Parathyroid adenoma (tissue), 2 donors: Measurements from ENCODE around the gene PBX1.
A peak's percentile ranks its signal among the peaks of the same experiment; 100 is the strongest.
"Not testable (repeated sequence)": the region's sequence is repeated elsewhere in the genome, so short reads cannot be mapped to it uniquely, and the experiment has no call there.

ENCODE experiments used
- H2AFZ ChIP-seq: fragments of 300-600 bp; sonication (generic); one replicate; pipeline ENCODE4 v1.7.0; 2017; ENCODE audit warnings: antibody characterized with exemption, mild to moderate bottlenecking
- H3K27ac ChIP-seq: fragments of 300-600 bp; sonication (generic); one replicate; pipeline ENCODE4 v1.7.0; 2017
- H3K27me3 ChIP-seq: fragments of 300-600 bp; sonication (generic); one replicate; pipeline ENCODE4 v1.7.0; 2017; ENCODE audit warnings: low read length; ENCODE audit not compliant: control insufficient read depth, insufficient read depth
- H3K36me3 ChIP-seq: fragments of 300-600 bp; sonication (generic); one replicate; pipeline ENCODE4 v1.7.0; 2017; ENCODE audit warnings: low read length; ENCODE audit not compliant: control insufficient read depth, insufficient read depth
- H3K4me1 ChIP-seq: fragments of 300-600 bp; sonication (generic); one replicate; pipeline ENCODE4 v1.7.0; 2017; ENCODE audit warnings: control low read depth
- H3K4me2 ChIP-seq: fragments of 300-600 bp; sonication (generic); one replicate; pipeline ENCODE4 v1.7.0; 2017; ENCODE audit warnings: low read length
- H3K4me3 ChIP-seq: fragments of 300-600 bp; sonication (generic); one replicate; pipeline ENCODE4 v1.7.0; 2017; ENCODE audit warnings: low read depth, low read length
- H3K79me2 ChIP-seq: fragments of 300-600 bp; sonication (generic); one replicate; pipeline ENCODE4 v1.7.0; 2017; ENCODE audit warnings: control low read depth
- H3K9ac ChIP-seq: fragments of 300-600 bp; sonication (generic); one replicate; pipeline ENCODE4 v1.7.0; 2017; ENCODE audit warnings: mild to moderate bottlenecking
- H3K9me3 ChIP-seq: fragments of 300-600 bp; sonication (generic); one replicate; pipeline ENCODE4 v1.7.0; 2017; ENCODE audit warnings: low read length; ENCODE audit not compliant: control insufficient read depth
- TF ChIP-seq, protein P1 (sequence below): fragments of 300-600 bp; sonication (generic); IDR thresholded peaks from one replicate; pipeline ENCODE4 v1.7.0; 2017; ENCODE audit warnings: antibody characterized with exemption, mild to moderate bottlenecking
- donor health status: primary hyperparathyroidism.

Gene PBX1

DNA sequence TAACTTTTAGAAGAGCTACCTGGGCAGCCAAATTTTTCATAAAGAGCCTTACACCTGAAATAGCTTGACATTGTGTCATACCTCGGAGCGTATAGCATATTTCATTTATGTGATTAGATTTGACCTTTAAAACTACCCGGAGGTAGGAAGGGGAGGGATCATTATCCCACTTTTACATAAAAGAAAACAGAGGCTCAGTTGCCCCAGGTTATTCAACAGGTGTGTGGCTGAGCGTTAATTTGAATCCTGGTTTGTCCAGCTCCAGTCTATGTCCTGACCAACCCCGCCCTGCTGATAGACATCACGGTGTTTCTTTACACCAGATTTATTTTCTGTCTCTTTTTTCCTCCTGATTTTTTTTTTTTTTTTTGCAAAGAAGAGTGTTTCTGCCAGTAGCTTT lies 39.7 kb downstream of the PBX1 start:
- Histone ChIP-seq H3K4me2 (peak overlapping the region; percentile 44), H3K79me2 (no peaks in the 10 kb centered on the region)

DNA sequence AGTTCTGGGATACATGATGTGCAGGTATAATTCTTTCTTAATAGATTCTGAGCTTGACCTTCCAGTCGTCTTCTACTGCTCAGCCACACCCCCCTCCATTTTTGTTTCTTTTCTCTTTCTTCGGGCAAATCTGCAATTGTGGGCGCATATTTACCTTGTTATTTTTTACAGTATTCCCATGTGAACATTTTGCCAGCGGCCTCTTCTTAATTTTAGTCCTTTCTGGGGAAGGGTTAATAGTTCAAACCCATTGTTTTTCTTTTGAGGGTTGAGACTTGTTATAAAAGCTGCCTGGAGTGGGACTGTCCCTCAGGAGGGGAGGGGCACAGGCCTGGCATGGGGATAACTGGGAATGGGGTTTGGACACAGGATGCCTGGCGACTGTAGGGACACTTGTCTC lies 40.3 kb downstream of the PBX1 start:
- Histone ChIP-seq H2AFZ (no peak overlapping the region), H3K4me1 (peaks cover 8% of the 10 kb centered on the region), H3K27ac (no peak overlapping the region), H3K36me3 (no peaks in the 10 kb centered on the region), H3K4me2 (no peak overlapping the region), H3K79me2 (no peaks in the 10 kb centered on the region), H3K9me3 (no peaks in the 10 kb centered on the region), H3K9ac (no peak overlapping the region), H3K27me3 (no peaks in the 10 kb centered on the region), H3K4me3 (no peak overlapping the region)
- TF ChIP-seq, protein P1, sequence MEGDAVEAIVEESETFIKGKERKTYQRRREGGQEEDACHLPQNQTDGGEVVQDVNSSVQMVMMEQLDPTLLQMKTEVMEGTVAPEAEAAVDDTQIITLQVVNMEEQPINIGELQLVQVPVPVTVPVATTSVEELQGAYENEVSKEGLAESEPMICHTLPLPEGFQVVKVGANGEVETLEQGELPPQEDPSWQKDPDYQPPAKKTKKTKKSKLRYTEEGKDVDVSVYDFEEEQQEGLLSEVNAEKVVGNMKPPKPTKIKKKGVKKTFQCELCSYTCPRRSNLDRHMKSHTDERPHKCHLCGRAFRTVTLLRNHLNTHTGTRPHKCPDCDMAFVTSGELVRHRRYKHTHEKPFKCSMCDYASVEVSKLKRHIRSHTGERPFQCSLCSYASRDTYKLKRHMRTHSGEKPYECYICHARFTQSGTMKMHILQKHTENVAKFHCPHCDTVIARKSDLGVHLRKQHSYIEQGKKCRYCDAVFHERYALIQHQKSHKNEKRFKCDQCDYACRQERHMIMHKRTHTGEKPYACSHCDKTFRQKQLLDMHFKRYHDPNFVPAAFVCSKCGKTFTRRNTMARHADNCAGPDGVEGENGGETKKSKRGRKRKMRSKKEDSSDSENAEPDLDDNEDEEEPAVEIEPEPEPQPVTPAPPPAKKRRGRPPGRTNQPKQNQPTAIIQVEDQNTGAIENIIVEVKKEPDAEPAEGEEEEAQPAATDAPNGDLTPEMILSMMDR: no peak

More for the DNA sequence above, 39.7 kb downstream of the PBX1 start:
- Histone ChIP-seq H3K9ac (no peak overlapping the region), H3K4me1 (peaks cover 8% of the 10 kb centered on the region), H3K36me3 (no peaks in the 10 kb centered on the region), H3K9me3 (no peaks in the 10 kb centered on the region), H3K4me3 (peak overlapping the region; percentile 17), H2AFZ (no peak overlapping the region), H3K27ac (no peak overlapping the region), H3K27me3 (no peaks in the 10 kb centered on the region)
- TF ChIP-seq, protein P1: no peak

DNA sequence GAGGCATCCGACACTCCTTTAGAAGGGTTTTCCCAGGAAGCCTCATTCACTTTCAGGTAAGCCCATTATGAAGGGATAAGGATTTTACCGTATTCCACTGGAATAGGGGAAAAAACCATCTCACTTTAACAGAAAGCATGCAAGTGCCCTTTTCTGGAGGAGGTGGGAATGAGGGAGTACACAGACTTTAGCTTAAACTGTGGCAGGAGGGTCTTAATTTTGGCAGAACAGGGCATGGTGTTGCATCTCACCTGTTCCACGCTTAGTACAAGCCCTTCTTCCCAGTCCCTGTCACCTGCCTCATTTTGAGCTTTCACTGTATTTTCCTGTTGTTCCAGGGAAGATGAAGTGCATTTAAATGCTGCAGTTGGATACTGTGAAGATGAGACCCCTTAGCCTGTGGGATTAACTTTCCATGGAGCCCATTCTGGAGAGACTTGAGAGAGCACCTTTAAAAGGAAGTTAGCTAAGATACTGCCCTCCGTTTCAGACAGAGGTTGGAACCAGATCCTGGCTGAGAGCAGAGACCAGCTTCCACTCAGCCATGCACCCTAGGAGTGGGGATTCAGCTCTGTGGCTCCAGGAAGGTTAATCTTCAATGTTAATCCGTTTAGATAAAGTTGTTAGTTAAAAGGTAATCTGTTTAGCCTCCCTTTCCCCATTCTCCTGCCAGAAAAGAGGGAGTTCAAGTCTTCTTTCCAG lies 42.6 kb downstream of the PBX1 start:
- no peaks in the 10 kb centered on the region for H3K27me3 ChIP-seq
- H3K36me3 ChIP-seq: no peaks in the 10 kb centered on the region
- peak overlapping the region; percentile 84 for H3K27ac ChIP-seq
- H3K9ac ChIP-seq: no peak overlapping the region
- peak overlapping the region; percentile 52 for H3K4me3 ChIP-seq
- H3K9me3 ChIP-seq: no peaks in the 10 kb centered on the region
- TF ChIP-seq, protein P1: no peak
- H3K79me2 ChIP-seq: no peaks in the 10 kb centered on the region
- peak overlapping the region; percentile 78 for H3K4me2 ChIP-seq
- H3K4me1 ChIP-seq: peaks cover 10% of the 10 kb centered on the region
- H2AFZ ChIP-seq: no peak overlapping the region

DNA sequence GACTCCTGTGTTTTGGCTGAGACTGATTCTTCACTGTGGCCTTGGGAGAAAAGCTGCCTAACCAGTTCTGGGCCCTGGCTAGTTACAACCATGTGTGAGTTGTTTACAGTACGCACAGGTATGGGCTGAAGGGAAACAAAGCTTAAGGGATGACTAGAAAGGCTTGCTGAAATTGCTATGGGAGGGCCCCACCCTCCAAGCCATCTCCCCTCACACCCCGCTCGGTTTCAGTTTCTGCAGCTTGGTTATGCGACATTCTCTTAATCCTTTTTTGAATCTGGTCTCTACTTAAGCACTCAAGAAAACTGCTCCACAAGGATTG lies 43.1 kb downstream of the PBX1 start:
- H3K27ac ChIP-seq: peak overlapping the region; percentile 84
- TF ChIP-seq, protein P1: no peak
- peaks cover 10% of the 10 kb centered on the region for H3K4me1 ChIP-seq
- no peak overlapping the region for H3K9ac ChIP-seq
- H3K79me2 ChIP-seq: no peaks in the 10 kb centered on the region
- H3K36me3 ChIP-seq: no peaks in the 10 kb centered on the region
- H3K4me2 ChIP-seq: peak overlapping the region; percentile 78
- no peaks in the 10 kb centered on the region for H3K9me3 ChIP-seq
- peak overlapping the region; percentile 52 for H3K4me3 ChIP-seq
- H3K27me3 ChIP-seq: no peaks in the 10 kb centered on the region
- no peak overlapping the region for H2AFZ ChIP-seq

DNA sequence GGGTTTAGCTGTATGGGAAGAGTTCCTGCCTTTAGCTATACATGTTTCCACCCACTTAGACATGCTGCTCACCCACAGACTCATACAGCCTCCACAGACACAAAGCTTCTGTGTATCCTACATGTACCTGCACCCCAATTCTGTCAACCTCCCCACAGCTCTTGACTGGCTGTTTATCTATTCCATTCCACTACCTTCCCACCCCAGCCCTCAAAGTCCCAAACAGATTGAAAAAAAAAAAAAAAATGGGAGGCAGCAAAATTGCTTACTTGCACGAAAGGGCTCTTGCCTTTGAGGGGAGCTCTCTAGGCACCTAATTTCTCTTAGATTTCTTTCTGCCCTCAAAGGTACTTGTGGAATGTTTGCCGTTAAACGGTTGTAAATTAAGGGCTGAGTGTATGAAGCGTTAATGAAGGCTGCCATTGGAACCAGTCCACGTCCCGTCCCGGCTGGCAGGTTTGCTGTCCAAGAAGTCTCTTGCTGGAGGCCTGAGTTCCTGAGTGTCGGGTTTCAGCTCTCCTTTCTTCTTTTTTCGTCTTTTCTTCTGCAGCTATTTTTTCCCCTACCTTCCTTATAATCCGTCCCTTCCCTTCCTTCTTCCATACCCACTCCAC lies 43.6 kb downstream of the PBX1 start:
- Histone ChIP-seq H3K4me3 (peak overlapping the region; percentile 52), H3K79me2 (no peaks in the 10 kb centered on the region), H2AFZ (peak overlapping the region; percentile 22), H3K9me3 (no peaks in the 10 kb centered on the region), H3K4me1 (peaks cover 10% of the 10 kb centered on the region), H3K27ac (peak overlapping the region; percentile 84), H3K27me3 (no peaks in the 10 kb centered on the region), H3K4me2 (peak overlapping the region; percentile 78), H3K36me3 (no peaks in the 10 kb centered on the region), H3K9ac (no peak overlapping the region)
- TF ChIP-seq, protein P1: no peak

DNA sequence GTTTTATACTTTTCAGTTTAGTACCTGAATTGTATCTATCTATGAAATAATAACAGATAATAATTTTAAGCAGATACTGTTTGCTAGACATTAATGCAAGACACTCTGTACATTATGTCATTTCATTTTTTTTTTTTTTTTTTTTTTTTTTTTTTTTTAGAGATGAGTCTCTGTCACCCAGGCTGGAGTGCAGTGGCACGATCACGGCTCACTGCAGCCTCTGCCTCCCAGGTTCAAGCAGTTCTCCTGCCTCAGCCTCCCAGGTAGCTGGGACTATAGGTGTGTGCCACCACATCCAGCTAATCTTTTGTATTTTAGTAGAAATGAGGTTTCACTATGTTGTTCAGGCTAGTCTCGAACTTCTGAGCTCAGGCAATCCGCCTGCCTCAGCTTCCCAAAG lies 44.8 kb downstream of the PBX1 start:
- not testable (repeated sequence) for H3K4me3 ChIP-seq, H3K9ac ChIP-seq, H3K79me2 ChIP-seq, H3K36me3 ChIP-seq, H2AFZ ChIP-seq, H3K4me1 ChIP-seq, H3K27me3 ChIP-seq, H3K4me2 ChIP-seq, H3K9me3 ChIP-seq, H3K27ac ChIP-seq
